ENCODE measurements around the gene ZFAND6. TPM values are rescaled to one million over a fixed set of nuclear protein-coding genes. Genes with fewer than 3 reads are reported as not detected.
"Not testable (repeated sequence)": the region's sequence is repeated elsewhere in the genome, so short reads cannot be mapped to it uniquely, and the experiment has no call there.

ZFAND6 gene
- total and polyA plus RNA-seq, 8 donors: 71.0 to 137 (median 117) TPM

GRCh38 chr15:80098341-80098740, 38.9 kb downstream of the ZFAND6 start:
- H3K4me3 ChIP-seq: no peak overlapping the region
- DNase-seq (peak in 2 of 4 donors; percentile 22 to 44), ATAC-seq (no peak)
- intact Hi-C loops (cut with DNase I): no loop called here
- no peak for TF ChIP-seq CTCF (IDR thresholded peaks at IDR 0.05)
- no peak overlapping the region for H3K27ac ChIP-seq
- no peaks in the 10 kb centered on the region for H3K36me3 ChIP-seq
- no peaks in the 10 kb centered on the region for H3K9me3 ChIP-seq
- H3K27me3 ChIP-seq: no peaks in the 10 kb centered on the region
- peaks cover 0 to 14% of the 10 kb centered on the region in 2 donors for H3K4me1 ChIP-seq

- H3K36me3 ChIP-seq: peaks cover 0 to 6% of the 10 kb centered on the region in 2 donors
- no peak for ATAC-seq
- H3K27me3 ChIP-seq: no peaks in the 10 kb centered on the region
- peaks cover 0 to 14% of the 10 kb centered on the region in 2 donors for H3K4me1 ChIP-seq
- intact Hi-C loops (cut with DNase I): no loop called here
- TF ChIP-seq CTCF (IDR thresholded peaks at IDR 0.05): no peak
- H3K27ac ChIP-seq: no peak overlapping the region
- no peak for DNase-seq
- no peak overlapping the region for H3K4me3 ChIP-seq
- no peaks in the 10 kb centered on the region for H3K9me3 ChIP-seq
Observed at GRCh38 chr15:80099241-80099640, 39.8 kb downstream of the ZFAND6 start.

GRCh38 chr15:80099662-80100061, 40.2 kb downstream of the ZFAND6 start:
- H3K4me1 ChIP-seq: peaks cover 0 to 11% of the 10 kb centered on the region in 2 donors
- DNase-seq; H3K27ac ChIP-seq; ATAC-seq; H3K27me3 ChIP-seq; intact Hi-C loops (cut with DNase I); H3K4me3 ChIP-seq; H3K36me3 ChIP-seq; H3K9me3 ChIP-seq: not testable (repeated sequence)

- intact Hi-C loops (cut with DNase I): no loop called here
- no peak for ATAC-seq
Observed at GRCh38 chr15:80100247-80100646, 40.8 kb downstream of the ZFAND6 start.

GRCh38 chr15:80105193-80105592, 45.7 kb downstream of the ZFAND6 start:
- intact Hi-C loops (cut with DNase I): no loop called here
- ATAC-seq (no peak), DNase-seq (no peak)
- Histone ChIP-seq H3K36me3 (peaks cover 0 to 6% of the 10 kb centered on the region in 2 donors), H3K9me3 (no peaks in the 10 kb centered on the region), H3K27ac (no peak overlapping the region), H3K27me3 (no peaks in the 10 kb centered on the region), H3K4me1 (peaks cover 3 to 14% of the 10 kb centered on the region in 2 donors), H3K4me3 (no peak overlapping the region)
- TF ChIP-seq CTCF (IDR thresholded peaks at IDR 0.05): no peak

More at GRCh38 chr15:80100247-80100646, 40.8 kb downstream of the ZFAND6 start:
- no peaks in the 10 kb centered on the region for H3K9me3 ChIP-seq
- no peak for DNase-seq
- peaks cover 0 to 10% of the 10 kb centered on the region in 2 donors for H3K4me1 ChIP-seq
- H3K27ac ChIP-seq: no peak overlapping the region
- no peaks in the 10 kb centered on the region for H3K27me3 ChIP-seq
- no peak overlapping the region for H3K4me3 ChIP-seq
- peaks cover 0 to 6% of the 10 kb centered on the region in 2 donors for H3K36me3 ChIP-seq
- TF ChIP-seq CTCF (IDR thresholded peaks at IDR 0.05): no peak

DNA sequence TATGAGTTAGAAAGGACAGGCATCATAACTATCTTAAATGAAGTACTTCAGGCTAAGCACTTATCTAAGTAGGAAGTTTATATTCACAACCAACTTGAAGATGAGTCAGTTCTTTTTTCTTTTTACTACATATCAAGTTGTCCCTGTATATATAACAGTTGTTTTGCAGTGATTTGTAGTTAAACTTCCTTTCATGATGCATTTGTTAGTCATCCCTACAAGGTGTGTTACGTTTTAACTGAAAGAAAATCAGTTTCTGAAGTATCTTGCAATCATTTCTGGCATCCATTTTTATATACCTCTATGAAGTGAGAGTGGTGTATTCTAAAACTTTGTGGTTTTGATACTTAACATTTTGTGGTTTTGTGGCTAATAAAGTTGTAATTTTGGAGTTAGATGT, 46.1 kb downstream of the ZFAND6 start:
- Histone ChIP-seq H3K27me3 (no peaks in the 10 kb centered on the region), H3K9me3 (no peaks in the 10 kb centered on the region), H3K4me3 (no peak overlapping the region), H3K4me1 (peaks cover 3 to 14% of the 10 kb centered on the region in 2 donors), H3K27ac (no peak overlapping the region), H3K36me3 (peaks cover 0 to 6% of the 10 kb centered on the region in 2 donors)
- ATAC-seq: no peak
- intact Hi-C loops (cut with DNase I): no loop called here
- DNase-seq: no peak
- no peak for TF ChIP-seq CTCF (IDR thresholded peaks at IDR 0.05)

Measured in left lung (tissue), 10 donors.